ENCODE data around the gene DGCR8. TPM values are rescaled to one million over a fixed set of nuclear protein-coding genes. Genes with fewer than 3 reads are reported as not detected.

The DGCR8 gene
- total RNA-seq, 1 experiment from 2014 or later: 34.7 TPM

- POLR2A ChIA-PET (ENCODE audit: unreplicated experiment): interaction anchor here (0.6 kb wide), 1 partner anchor 37 kb away, joined by 3 read pairs; no protein-coding TSS in a partner anchor
- no TSS peak for BruUV-seq (replicated peaks)
- CTCF ChIA-PET: no interaction called here
These were observed 23.2 kb upstream of the DGCR8 start for GRCh38 chr22:20056696-20057386.

GRCh38 chr22:20057596-20058268, 22.3 kb upstream of the DGCR8 start:
- POLR2A ChIA-PET (ENCODE audit: unreplicated experiment): interaction anchor here (0.6 kb wide), 1 partner anchor 36 kb away, joined by 3 read pairs; no protein-coding TSS in a partner anchor
- no peaks in the 10 kb centered on the region for H3K9me2 ChIP-seq (ENCODE audit: insufficient read depth)
- no peaks in the 10 kb centered on the region for H3K9me3 ChIP-seq (ENCODE audit: insufficient read depth, low read depth)
- H3K4me1 ChIP-seq (replicated peaks; ENCODE audit: insufficient read depth): no peaks in the 10 kb centered on the region
- no peaks in the 10 kb centered on the region for H4K20me1 ChIP-seq (ENCODE audit: insufficient read depth)
- CTCF ChIA-PET: no interaction called here
- no peaks in the 10 kb centered on the region for H3K27me3 ChIP-seq (ENCODE audit: insufficient read depth, low read depth)
- no peak overlapping the region for H3K27ac ChIP-seq
- H3K4me3 ChIP-seq: no peak overlapping the region
- no peaks in the 10 kb centered on the region for H3K36me3 ChIP-seq (ENCODE audit: low read depth)
- no peak for DNase-seq
- H3K4me2 ChIP-seq: no peak overlapping the region
- intact Hi-C loops (cut with micrococcal nuclease; ENCODE audit: unreplicated experiment): no loop called here
- no peak overlapping the region for H2AFZ ChIP-seq
- no peaks in the 10 kb centered on the region for H3K79me2 ChIP-seq (ENCODE audit: low read depth)
- TF ChIP-seq EZH2 (IDR thresholded peaks at IDR 0.05; ENCODE audit: low read depth) (no peak), CTCF (conservative IDR thresholded peaks at IDR 0.05) (no peak)
- H3F3A ChIP-seq (ENCODE audit: insufficient read depth, low read depth): no peaks in the 10 kb centered on the region
- BruUV-seq (replicated peaks): no TSS peak

More at GRCh38 chr22:20056696-20057386, 23.2 kb upstream of the DGCR8 start:
- H2AFZ ChIP-seq: no peak overlapping the region
- no peaks in the 10 kb centered on the region for H3K36me3 ChIP-seq (ENCODE audit: low read depth)
- no peaks in the 10 kb centered on the region for H4K20me1 ChIP-seq (ENCODE audit: insufficient read depth)
- no peaks in the 10 kb centered on the region for H3K9me3 ChIP-seq (ENCODE audit: insufficient read depth, low read depth)
- H3K79me2 ChIP-seq (ENCODE audit: low read depth): no peaks in the 10 kb centered on the region
- no peak overlapping the region for H3K27ac ChIP-seq
- TF ChIP-seq EZH2 (IDR thresholded peaks at IDR 0.05; ENCODE audit: low read depth) (no peak), CTCF (conservative IDR thresholded peaks at IDR 0.05) (no peak)
- intact Hi-C loops (cut with micrococcal nuclease; ENCODE audit: unreplicated experiment): no loop called here
- H3K27me3 ChIP-seq (ENCODE audit: insufficient read depth, low read depth): no peaks in the 10 kb centered on the region
- no peaks in the 10 kb centered on the region for H3K9me2 ChIP-seq (ENCODE audit: insufficient read depth)
- H3K4me3 ChIP-seq: no peak overlapping the region
- DNase-seq: no peak
- H3F3A ChIP-seq (ENCODE audit: insufficient read depth, low read depth): no peaks in the 10 kb centered on the region
- no peak overlapping the region for H3K4me2 ChIP-seq
- no peaks in the 10 kb centered on the region for H3K4me1 ChIP-seq (replicated peaks; ENCODE audit: insufficient read depth)

- TF ChIP-seq EZH2 (IDR thresholded peaks at IDR 0.05; ENCODE audit: low read depth) (no peak), CTCF (conservative IDR thresholded peaks at IDR 0.05) (no peak)
- no peaks in the 10 kb centered on the region for H3K27me3 ChIP-seq (ENCODE audit: insufficient read depth, low read depth)
- H3F3A ChIP-seq (ENCODE audit: insufficient read depth, low read depth): no peaks in the 10 kb centered on the region
- H3K36me3 ChIP-seq (ENCODE audit: low read depth): no peaks in the 10 kb centered on the region
- no peak overlapping the region for H3K4me3 ChIP-seq
- CTCF ChIA-PET: no interaction called here
- no peaks in the 10 kb centered on the region for H3K9me2 ChIP-seq (ENCODE audit: insufficient read depth)
- no peaks in the 10 kb centered on the region for H4K20me1 ChIP-seq (ENCODE audit: insufficient read depth)
- H2AFZ ChIP-seq: no peak overlapping the region
- intact Hi-C loops (cut with micrococcal nuclease; ENCODE audit: unreplicated experiment): no loop called here
- DNase-seq: no peak
- POLR2A ChIA-PET (ENCODE audit: unreplicated experiment): no interaction called here
- H3K4me2 ChIP-seq: no peak overlapping the region
- no peaks in the 10 kb centered on the region for H3K9me3 ChIP-seq (ENCODE audit: insufficient read depth, low read depth)
- no peaks in the 10 kb centered on the region for H3K79me2 ChIP-seq (ENCODE audit: low read depth)
- BruUV-seq (replicated peaks): no TSS peak
- no peak overlapping the region for H3K27ac ChIP-seq
- no peaks in the 10 kb centered on the region for H3K4me1 ChIP-seq (replicated peaks; ENCODE audit: insufficient read depth)
These were observed 20.9 kb upstream of the DGCR8 start for GRCh38 chr22:20058989-20059770.

Data from PC-9 (cell line).